H9 (cell line): ENCODE data around the gene SLC2A8. TPM values are rescaled to one million over a fixed set of nuclear protein-coding genes. Genes with fewer than 3 reads are reported as not detected.

ENCODE experiments used
- DNase-seq: peaks from one replicate; pipeline ENCODE4 v3.0.0-alpha.2; 2017
- H2AFZ ChIP-seq: one replicate; pipeline ENCODE4 v1.6.1; 2013; ENCODE audit warnings: mild to moderate bottlenecking, low read length, control low read depth, moderate library complexity
- H2AK5ac ChIP-seq: 2 replicates; pipeline ENCODE4 v1.6.1; 2013; ENCODE audit warnings: low read length, control low read depth, mixed read lengths; ENCODE audit not compliant: insufficient read length
- H2BK120ac ChIP-seq: one replicate; pipeline ENCODE4 v1.6.1; 2013; ENCODE audit warnings: low read depth, mild to moderate bottlenecking, low read length, control low read depth, inconsistent platforms; ENCODE audit not compliant: poor library complexity, severe bottlenecking
- H2BK12ac ChIP-seq: 2 replicates; pipeline ENCODE4 v1.6.1; 2013; ENCODE audit warnings: low read length, control low read depth, mixed read lengths, low read depth; ENCODE audit not compliant: insufficient read length
- H2BK15ac ChIP-seq: 2 replicates; pipeline ENCODE4 v1.6.1; 2013; ENCODE audit warnings: low read depth, low read length, control low read depth
- H2BK20ac ChIP-seq: one replicate; pipeline ENCODE4 v1.6.1; 2013; ENCODE audit warnings: low read depth, mild to moderate bottlenecking, low read length, control low read depth, inconsistent platforms; ENCODE audit not compliant: poor library complexity, severe bottlenecking
- H2BK5ac ChIP-seq: 2 replicates; pipeline ENCODE4 v1.6.1; 2013; ENCODE audit warnings: low read length, control low read depth, mixed read lengths; ENCODE audit not compliant: insufficient read length
- H3K14ac ChIP-seq: 2 replicates; pipeline ENCODE4 v1.6.1; 2013; ENCODE audit warnings: low read length, control low read depth; ENCODE audit not compliant: insufficient read depth
- H3K18ac ChIP-seq: 2 replicates; pipeline ENCODE4 v1.6.1; 2013; ENCODE audit warnings: low read depth, mild to moderate bottlenecking, mixed read lengths, low read length, control low read depth; ENCODE audit not compliant: insufficient read length
- H3K23ac ChIP-seq: 2 replicates; pipeline ENCODE4 v1.6.1; 2013; ENCODE audit warnings: low read length, control low read depth, mixed read lengths, low read depth; ENCODE audit not compliant: insufficient read length
- H3K23me2 ChIP-seq: 2 replicates; pipeline ENCODE4 v1.6.1; 2013; ENCODE audit warnings: low read depth, mild to moderate bottlenecking, mixed read lengths, low read length, control low read depth; ENCODE audit not compliant: insufficient read length, poor library complexity, severe bottlenecking
- H3K27ac ChIP-seq: 2 replicates; pipeline ENCODE4 v1.5.1; 2013; ENCODE audit warnings: low read length, control low read depth, mixed read lengths, low read depth; ENCODE audit not compliant: insufficient read length
- H3K27me3 ChIP-seq: 2 replicates; pipeline ENCODE4 v1.6.1; 2013; ENCODE audit warnings: low read length, control low read depth, inconsistent platforms; ENCODE audit not compliant: insufficient read depth
- H3K4ac ChIP-seq: 2 replicates; pipeline ENCODE4 v1.6.1; 2013; ENCODE audit warnings: low read depth, mild to moderate bottlenecking, control low read depth, inconsistent platforms, low read length, moderate library complexity
- H3K4me1 ChIP-seq: 2 replicates; pipeline ENCODE4 v1.6.1; 2013; ENCODE audit warnings: low read length, control low read depth, inconsistent platforms; ENCODE audit not compliant: insufficient read depth
- H3K4me2 ChIP-seq: 2 replicates; pipeline ENCODE4 v1.6.1; 2013; ENCODE audit warnings: low read length, control low read depth, mixed read lengths; ENCODE audit not compliant: insufficient read length, insufficient read depth
- H3K56ac ChIP-seq: 2 replicates; pipeline ENCODE4 v1.6.1; 2013; ENCODE audit warnings: low read depth, mild to moderate bottlenecking, mixed read lengths, low read length, control low read depth; ENCODE audit not compliant: insufficient read length
- H3K79me1 ChIP-seq: 2 replicates; pipeline ENCODE4 v1.6.1; 2013; ENCODE audit warnings: low read depth, mild to moderate bottlenecking, moderate library complexity, low read length, control low read depth, inconsistent platforms; ENCODE audit not compliant: insufficient read depth, poor library complexity, severe bottlenecking
- H3K79me2 ChIP-seq: 2 replicates; pipeline ENCODE4 v1.6.1; 2013; ENCODE audit warnings: low read length, control low read depth, inconsistent platforms; ENCODE audit not compliant: insufficient read depth
- H3K9ac ChIP-seq: 2 replicates; pipeline ENCODE4 v1.6.1; 2013; ENCODE audit warnings: low read length, control low read depth, mixed read lengths; ENCODE audit not compliant: insufficient read length; ENCODE audit errors: extremely low read depth
- H3K9me3 ChIP-seq: one replicate; pipeline ENCODE4 v1.6.1; 2013; ENCODE audit warnings: low read depth, low read length, inconsistent platforms; ENCODE audit not compliant: control insufficient read depth
- H3T11ph ChIP-seq: one replicate; pipeline ENCODE4 v1.6.1; 2013; ENCODE audit warnings: mild to moderate bottlenecking, low read length, control low read depth, inconsistent platforms
- H4K20me1 ChIP-seq: one replicate; pipeline ENCODE4 v1.6.1; 2013; ENCODE audit not compliant: control insufficient read depth, insufficient read length, insufficient read depth
- H4K5ac ChIP-seq: 2 replicates; pipeline ENCODE4 v1.6.1; 2013; ENCODE audit warnings: low read depth, mild to moderate bottlenecking, mixed read lengths, low read length, control low read depth; ENCODE audit not compliant: insufficient read length
- H4K8ac ChIP-seq: replicated peaks from 2 replicates; pipeline ENCODE4 v1.6.1; 2013; ENCODE audit warnings: low read length, control low read depth, mixed read lengths, low read depth; ENCODE audit not compliant: insufficient read length
- H4K91ac ChIP-seq: 2 replicates; pipeline ENCODE4 v1.6.1; 2013; ENCODE audit warnings: low read depth, mild to moderate bottlenecking, moderate library complexity, mixed read lengths, low read length, control low read depth; ENCODE audit not compliant: insufficient read length
- H3K27ac Mint-ChIP-seq, 3 experiments: 2 replicates in 2 of 3; 3 replicates in 1 of 3; pipeline ENCODE4 v1.8.0; 2020 to 2021; ENCODE audit warnings: mixed read lengths in 3 of 3, mild to moderate bottlenecking in 1 of 3, moderate library complexity in 1 of 3
- H3K27me3 Mint-ChIP-seq: 2 replicates; pipeline ENCODE4 v1.8.0; 2021; ENCODE audit warnings: low read depth, mild to moderate bottlenecking, moderate library complexity, mixed read lengths
- H3K36me3 Mint-ChIP-seq, 3 experiments: 2 replicates in 2 of 3; 3 replicates in 1 of 3; pipeline ENCODE4 v1.8.0; 2020 to 2021; ENCODE audit warnings: low read depth in 3 of 3, mixed read lengths in 3 of 3; ENCODE audit not compliant: insufficient read depth in 1 of 3
- H3K4me1 Mint-ChIP-seq, 2 experiments: 2 replicates each; pipeline ENCODE4 v1.8.0; 2020; ENCODE audit warnings: mixed read lengths in 2 of 2
- H3K4me3 Mint-ChIP-seq, 2 experiments: 2 replicates in 1 of 2; 3 replicates in 1 of 2; pipeline ENCODE4 v1.8.0; 2020 to 2021; ENCODE audit warnings: mild to moderate bottlenecking in 2 of 2, mixed read lengths in 2 of 2, moderate library complexity in 1 of 2
- H3K9me3 Mint-ChIP-seq, 2 experiments: 2 replicates in 1 of 2; 3 replicates in 1 of 2; pipeline ENCODE4 v1.8.0; 2020; ENCODE audit warnings: mild to moderate bottlenecking in 2 of 2, mixed read lengths in 2 of 2, moderate library complexity in 1 of 2
- CTCF ChIP-seq: fragments of 200-600 bp; sonication (generic); conservative IDR thresholded peaks from 3 replicates; pipeline ENCODE4 v1.8.0; 2021; ENCODE audit warnings: antibody characterized with exemption, mild to moderate bottlenecking
- WGBS: extraction: QIAGEN DNeasy Blood & Tissue Kit; methylation state at CpG from one replicate; pipeline ENCODE4 v1.1.7; 2013; ENCODE audit warnings: missing lambda C conversion rate, low lambda C conversion rate, mixed read lengths; ENCODE audit not compliant: insufficient read length; ENCODE audit errors: extremely low coverage; 5-methylcytosine and 5-hydroxymethylcytosine counted together
- total RNA-seq: library from RNA; stranded (reverse); gene quantifications from 2 replicates; pipeline ENCODE4 v1.2.1, GENCODE V29; 2021

The SLC2A8 gene
- total RNA-seq, 1 experiment from 2014 or later: 38.3 TPM

- Histone ChIP-seq H4K8ac (no peak overlapping the region), H2BK120ac (no peak overlapping the region), H3K27ac (no peak overlapping the region), H3K56ac (no peak overlapping the region), H3K23me2 (peaks cover 12% of the 10 kb centered on the region), H3K9ac (no peak overlapping the region), H2AFZ (no peak overlapping the region), H3K9me3 (no peaks in the 10 kb centered on the region), H2BK12ac (no peak overlapping the region), H3K18ac (no peak overlapping the region), H3K4me2 (no peak overlapping the region), H3K79me2 (peaks cover 8% of the 10 kb centered on the region; the same call in 1 of the 2 replicates), H4K91ac (no peak overlapping the region), H4K20me1 (no peaks in the 10 kb centered on the region), H3K79me1 (peaks cover 3% of the 10 kb centered on the region), H2BK20ac (no peak overlapping the region), H2AK5ac (no peak overlapping the region), H3K27me3 (no peaks in the 10 kb centered on the region), H3K4me1 (no peaks in the 10 kb centered on the region; the same call in 1 of the 2 replicates), H4K5ac (no peak overlapping the region), H2BK15ac (no peak overlapping the region), H3K23ac (no peak overlapping the region), H3T11ph (no peak overlapping the region), H2BK5ac (no peak overlapping the region), H3K14ac (no peak overlapping the region), H3K4ac (no peak overlapping the region)
- no peaks in the 10 kb centered on the region for H3K27me3 Mint-ChIP-seq
- H3K27ac Mint-ChIP-seq: no peak overlapping the region
- no peak for TF ChIP-seq CTCF
- no peak for DNase-seq
- peaks cover 13 to 42% (median 33%) of the 10 kb centered on the region in 3 experiments; a peak in 6 of 7 replicates for H3K36me3 Mint-ChIP-seq
- H3K9me3 Mint-ChIP-seq: no peaks in the 10 kb centered on the region
- no CpG with 5 or more reads among the region's 2 CpGs for WGBS
- H3K4me1 Mint-ChIP-seq: peaks cover 17 to 20% of the 10 kb centered on the region in 2 experiments
- H3K4me3 Mint-ChIP-seq: peak overlapping the region; percentile 3 to 96; a peak in 1 of 5 replicates
Measured at GRCh38 chr9:127426756-127427155, 29.8 kb downstream of the SLC2A8 start.
